Activated T-cell treated with anti-CD3 and anti-CD28 coated beads, Interleukin-2, amount 50 U/mL, for 4 hours (primary cell): ENCODE results near the gene TEAD2. TPM values are rescaled to one million over a fixed set of nuclear protein-coding genes. Genes with fewer than 3 reads are reported as not detected.
"Not testable (repeated sequence)": the region's sequence is repeated elsewhere in the genome, so short reads cannot be mapped to it uniquely, and the experiment has no call there.

Source experiments
- ATAC-seq, 2 donors: fragments of 200-7000 bp; cut with Tn5 transposase; one replicate each; pipeline ENCODE4 v1.10.0; 2021
- DNase-seq: peaks from one replicate; pipeline ENCODE4 v3.0.0-alpha.2; 2020
- H3K27me3 Mint-ChIP-seq: one replicate; pipeline ENCODE4 v1.8.0; 2021; ENCODE audit warnings: low read depth, mixed read lengths
- H3K36me3 Mint-ChIP-seq: one replicate; pipeline ENCODE4 v1.8.0; 2022; ENCODE audit warnings: mixed read lengths; ENCODE audit not compliant: insufficient read depth
- H3K4me1 Mint-ChIP-seq: one replicate; pipeline ENCODE4 v1.8.0; 2021; ENCODE audit warnings: low read depth, mixed read lengths
- H3K4me3 Mint-ChIP-seq: one replicate; pipeline ENCODE4 v1.8.0; 2021; ENCODE audit warnings: mild to moderate bottlenecking, moderate library complexity, mixed read lengths
- H3K9me3 Mint-ChIP-seq: one replicate; pipeline ENCODE4 v1.8.0; 2021; ENCODE audit warnings: mixed read lengths
- total RNA-seq, 3 donors: library from RNA; stranded (reverse); gene quantifications; one replicate each; pipeline ENCODE4 v1.2.1, GENCODE V29; 2021

Gene TEAD2
- total RNA-seq, 3 donors from 2014 or later = 0.16 to 0.33 TPM; not detected in 1

- ATAC-seq (no peak), DNase-seq (no peak)
- H3K36me3 Mint-ChIP-seq = peaks cover 44% of the 10 kb centered on the region
- H3K9me3 Mint-ChIP-seq = peaks cover 10% of the 10 kb centered on the region
- H3K4me1 Mint-ChIP-seq = peaks cover 7% of the 10 kb centered on the region
- H3K27me3 Mint-ChIP-seq = no peaks in the 10 kb centered on the region
- H3K4me3 Mint-ChIP-seq = no peak overlapping the region
These were observed 47.1 kb downstream of the TEAD2 start for GRCh38 chr19:49315111-49315510.

GRCh38 chr19:49309087-49309486 is 53.1 kb downstream of the TEAD2 start:
- Mint-ChIP-seq H3K4me1 (no peaks in the 10 kb centered on the region), H3K9me3 (no peaks in the 10 kb centered on the region), H3K36me3 (peaks cover 25% of the 10 kb centered on the region), H3K4me3 (no peak overlapping the region), H3K27me3 (no peaks in the 10 kb centered on the region)
- ATAC-seq (no peak), DNase-seq (no peak)

DNA sequence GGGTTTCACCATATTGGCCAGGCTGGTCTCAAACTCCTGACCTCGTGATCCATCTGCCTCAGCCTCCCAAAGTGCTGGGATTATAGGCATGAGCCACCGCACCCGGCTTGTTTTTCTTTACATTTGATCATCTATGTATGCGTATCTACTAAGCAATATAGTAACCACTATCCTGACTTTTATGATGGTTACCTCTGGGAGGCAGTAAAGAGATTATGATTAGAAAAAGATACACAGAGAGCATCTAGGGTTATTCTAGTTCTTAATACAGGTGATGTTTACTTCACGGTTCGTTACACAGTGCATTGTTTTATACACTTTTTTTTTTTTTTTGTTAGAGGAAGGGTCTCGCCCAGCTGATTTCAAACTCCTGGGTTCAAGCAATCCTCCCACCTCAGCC is 55.5 kb downstream of the TEAD2 start:
- H3K4me3 Mint-ChIP-seq, ATAC-seq, H3K27me3 Mint-ChIP-seq, DNase-seq, H3K9me3 Mint-ChIP-seq, H3K4me1 Mint-ChIP-seq: not testable (repeated sequence)
- H3K36me3 Mint-ChIP-seq = peaks cover 26% of the 10 kb centered on the region

- DNase-seq = no peak
- H3K27me3 Mint-ChIP-seq = no peaks in the 10 kb centered on the region
- ATAC-seq = no peak
These were observed 60.4 kb downstream of the TEAD2 start for GRCh38 chr19:49301866-49302252.

DNA sequence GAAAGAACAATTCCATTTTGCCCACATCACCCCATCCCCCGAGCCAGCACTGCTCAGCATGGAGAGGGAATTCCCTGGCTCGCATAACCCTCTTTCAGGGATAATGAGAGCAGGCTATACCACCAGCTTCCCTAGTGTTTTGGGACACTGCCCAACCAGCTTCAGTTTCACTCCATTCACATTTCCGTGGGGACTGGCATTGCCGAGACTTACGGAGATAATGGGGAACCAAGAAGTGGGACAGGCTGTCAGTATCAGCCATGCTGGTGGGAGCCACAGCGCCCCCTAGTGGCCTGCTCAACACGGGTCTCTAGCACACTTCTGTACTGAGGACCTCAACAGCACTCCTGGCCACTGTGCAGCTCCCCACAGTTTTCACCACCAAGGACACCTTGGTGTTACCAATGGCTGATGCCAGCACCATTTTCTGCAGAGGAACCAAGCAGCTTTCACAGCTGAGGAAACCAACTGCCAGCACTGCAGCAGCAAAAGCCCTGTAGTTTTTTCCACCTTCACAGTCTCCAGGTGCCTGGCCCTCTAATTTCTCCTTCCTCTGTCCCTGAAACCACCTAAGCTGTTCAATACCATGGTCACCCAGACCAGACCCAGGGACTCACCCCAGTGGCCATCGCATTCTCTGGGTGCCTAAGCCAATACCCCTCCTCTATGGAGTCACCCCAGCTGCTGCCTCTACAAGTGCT is 60.9 kb downstream of the TEAD2 start:
- Mint-ChIP-seq H3K27me3 (no peaks in the 10 kb centered on the region), H3K4me1 (peaks cover 5% of the 10 kb centered on the region), H3K4me3 (no peak overlapping the region), H3K9me3 (peaks cover 8% of the 10 kb centered on the region), H3K36me3 (peaks cover 6% of the 10 kb centered on the region)
- DNase-seq (peak; percentile 77), ATAC-seq (peak; percentile 97 to 100)

More at GRCh38 chr19:49301866-49302252, 60.4 kb downstream of the TEAD2 start:
- Mint-ChIP-seq H3K36me3 (peaks cover 6% of the 10 kb centered on the region), H3K4me1 (peaks cover 5% of the 10 kb centered on the region), H3K9me3 (peaks cover 8% of the 10 kb centered on the region), H3K4me3 (no peak overlapping the region)

- not testable (repeated sequence) for ATAC-seq, H3K9me3 Mint-ChIP-seq, H3K27me3 Mint-ChIP-seq, H3K4me1 Mint-ChIP-seq, H3K4me3 Mint-ChIP-seq, H3K36me3 Mint-ChIP-seq, DNase-seq
These were observed 63.6 kb downstream of the TEAD2 start for GRCh38 chr19:49298653-49299052.

DNA sequence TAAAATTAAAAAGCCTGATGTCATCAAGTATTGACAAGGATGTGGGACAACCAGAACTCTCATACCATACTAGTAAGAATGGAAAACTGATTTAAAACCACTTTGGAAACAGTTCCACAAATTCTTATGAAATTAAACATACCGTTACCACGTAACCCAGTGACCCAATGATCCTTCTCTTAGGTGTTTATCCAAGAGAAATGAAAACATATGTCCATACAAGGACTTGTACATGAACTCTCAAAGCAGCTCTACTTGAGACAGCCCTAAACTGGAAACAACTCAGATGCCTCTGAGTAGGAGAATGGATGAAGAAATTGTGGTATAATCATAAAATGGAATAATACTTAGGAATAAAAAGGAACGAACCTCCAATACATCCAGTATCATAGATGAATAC is 64.8 kb downstream of the TEAD2 start:
- ATAC-seq = no peak
- H3K27me3 Mint-ChIP-seq = no peaks in the 10 kb centered on the region
- peaks cover 5% of the 10 kb centered on the region for H3K4me1 Mint-ChIP-seq
- peaks cover 3% of the 10 kb centered on the region for H3K36me3 Mint-ChIP-seq
- DNase-seq = no peak
- H3K9me3 Mint-ChIP-seq = peaks cover under 1% of the 10 kb centered on the region
- no peak overlapping the region for H3K4me3 Mint-ChIP-seq

DNA sequence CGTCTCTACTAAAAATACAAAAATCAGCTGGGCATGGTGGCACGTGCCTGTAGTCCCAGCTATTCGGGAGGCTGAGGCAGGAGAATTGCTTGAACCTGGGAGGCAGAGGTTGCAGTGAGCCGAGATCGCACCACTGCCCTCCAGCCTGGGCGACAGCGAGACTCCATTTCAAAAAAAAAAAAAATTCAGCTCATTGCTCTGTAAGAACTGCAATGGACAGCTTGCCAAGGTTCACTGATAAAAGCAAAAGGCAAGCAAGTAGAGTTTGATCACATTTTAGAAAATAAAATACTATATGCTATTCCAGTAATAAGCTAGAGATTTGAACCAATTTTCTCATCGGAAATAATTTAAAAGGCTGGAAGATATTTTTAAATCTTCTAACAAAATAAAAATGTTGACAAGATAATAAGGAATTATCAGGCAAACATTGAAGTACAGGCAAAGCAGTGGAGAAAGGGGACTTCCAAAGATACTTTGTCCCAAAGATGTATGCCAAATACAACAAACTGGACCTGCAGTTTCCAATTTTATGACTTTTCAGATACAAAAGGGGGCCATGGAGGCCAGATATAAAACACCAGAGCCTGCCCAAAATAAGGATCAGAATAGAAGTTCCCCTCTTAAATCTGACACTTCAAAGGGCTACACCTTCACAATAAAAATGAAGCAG is 66.9 kb downstream of the TEAD2 start:
- ATAC-seq = no peak

GRCh38 chr19:49294401-49294800 is 67.8 kb downstream of the TEAD2 start:
- Mint-ChIP-seq H3K4me3 (no peak overlapping the region), H3K4me1 (no peaks in the 10 kb centered on the region), H3K36me3 (peaks cover 3% of the 10 kb centered on the region), H3K27me3 (no peaks in the 10 kb centered on the region), H3K9me3 (no peaks in the 10 kb centered on the region)
- ATAC-seq = no peak
- no peak for DNase-seq

More for the DNA sequence above, 66.9 kb downstream of the TEAD2 start:
- Mint-ChIP-seq H3K36me3 (peaks cover 3% of the 10 kb centered on the region), H3K4me3 (no peak overlapping the region), H3K4me1 (peaks cover under 1% of the 10 kb centered on the region), H3K27me3 (no peaks in the 10 kb centered on the region), H3K9me3 (no peaks in the 10 kb centered on the region)
- no peak for DNase-seq

Other genes with a start within 250 kb of the TEAD2 start
- gene LIN7B, start 248.0 kb downstream of the TEAD2 start, total RNA-seq = 1 to 10 TPM; 4.0 to 6.3 (median 4.2) TPM
- 1 to 10 TPM; 1.5 to 2.9 (median 2.6) TPM for gene C19orf73, start 243.3 kb downstream of the TEAD2 start, total RNA-seq
- gene PPFIA3, start 242.9 kb downstream of the TEAD2 start, total RNA-seq = 1 to 10 TPM; 3.4 to 5.0 (median 4.0) TPM
- gene HRC, start 207.0 kb downstream of the TEAD2 start, total RNA-seq = not detected
- gene TRPM4, start 204.6 kb downstream of the TEAD2 start, total RNA-seq = under 1 TPM; 0.37 to 0.43 (median 0.38) TPM
- under 1 TPM; 0.20 to 0.92 (median 0.29) TPM for gene SLC6A16, start 37.2 kb downstream of the TEAD2 start, total RNA-seq
- 100 to 1,000 TPM in 2 of 3 donors, 10 to 100 TPM in 1; 99.6 to 116 (median 106) TPM for gene CD37, start 27.0 kb downstream of the TEAD2 start, total RNA-seq
- gene DKKL1, start 1.5 kb upstream of the TEAD2 start, total RNA-seq = not detected
- gene KASH5, start 25.8 kb upstream of the TEAD2 start, total RNA-seq = under 1 TPM; 0.24 to 0.48 (median 0.27) TPM
- not detected for gene PTH2, start 61.0 kb upstream of the TEAD2 start, total RNA-seq
- not detected for gene GFY, start 63.0 kb upstream of the TEAD2 start, total RNA-seq
- gene SLC17A7, start 79.1 kb upstream of the TEAD2 start, total RNA-seq = under 1 TPM in 2 of 3 donors, not detected in 1; 0.08 to 0.13 TPM
- 100 to 1,000 TPM in 2 of 3 donors, 10 to 100 TPM in 1; 95.0 to 105 (median 105) TPM for gene PIH1D1, start 89.4 kb upstream of the TEAD2 start, total RNA-seq
- 10 to 100 TPM; 35.4 to 42.9 (median 35.8) TPM for gene ALDH16A1, start 90.8 kb upstream of the TEAD2 start, total RNA-seq
- 10 to 100 TPM; 52.3 to 64.8 (median 56.9) TPM for gene FLT3LG, start 111.8 kb upstream of the TEAD2 start, total RNA-seq
- 1,000 to 10,000 TPM; 4,599 to 4,940 (median 4,852) TPM for gene RPL13A, start 125.2 kb upstream of the TEAD2 start, total RNA-seq
- 1,000 to 10,000 TPM; 2,890 to 3,149 (median 2,904) TPM for gene RPS11, start 134.0 kb upstream of the TEAD2 start, total RNA-seq
- gene FCGRT, start 150.2 kb upstream of the TEAD2 start, total RNA-seq = 1 to 10 TPM; 5.8 to 9.5 (median 8.9) TPM
- gene RCN3, start 165.6 kb upstream of the TEAD2 start, total RNA-seq = 1 to 10 TPM; 2.4 to 4.0 (median 3.5) TPM
- 10 to 100 TPM; 86.0 to 89.6 (median 87.0) TPM for gene NOSIP, start 218.1 kb upstream of the TEAD2 start, total RNA-seq
- 1 to 10 TPM; 1.0 to 1.4 (median 1.3) TPM for gene PRRG2, start 218.9 kb upstream of the TEAD2 start, total RNA-seq
- 10 to 100 TPM; 28.0 to 33.1 (median 28.7) TPM for gene PRR12, start 228.8 kb upstream of the TEAD2 start, total RNA-seq